HepG2 (cell line): ENCODE data around the gene FRMPD2. TPM values are rescaled to one million over a fixed set of nuclear protein-coding genes. Genes with fewer than 3 reads are reported as not detected.

ENCODE experiments used
- BCLAF1 ChIP-seq: fragments of 450-650 bp; IDR thresholded peaks from 2 replicates; pipeline ENCODE4 v1.6.1; 2017; ENCODE audit warnings: mild to moderate bottlenecking
- HNF4G ChIP-seq, 2 experiments: sonication (generic) in 1 of 2; formaldehyde crosslinking in 1 of 2; IDR thresholded peaks; 2 replicates each; pipeline versions ENCODE4 v1.4.0 to v1.6.1; 2011 to 2020; ENCODE audit warnings: borderline replicate concordance in 2 of 2, low read depth in 2 of 2, mild to moderate bottlenecking in 2 of 2, low read length in 1 of 2, missing genetic modification reagents in 1 of 2, moderate library complexity in 1 of 2
- NR2F6 ChIP-seq, 2 experiments: IDR thresholded peaks; 2 replicates each; pipeline ENCODE4 v1.6.1; 2016; ENCODE audit warnings: antibody characterized with exemption in 1 of 2, mild to moderate bottlenecking in 1 of 2
- POLR2AphosphoS5 ChIP-seq: IDR thresholded peaks from 2 replicates; pipeline ENCODE4 v1.6.1; 2012; ENCODE audit warnings: low read depth, low read length
- TBX3 ChIP-seq: fragments of 450-650 bp; IDR thresholded peaks from 2 replicates; pipeline ENCODE4 v1.6.1; 2017; ENCODE audit warnings: antibody characterized with exemption, mild to moderate bottlenecking, inconsistent platforms, borderline replicate concordance
- ZBTB14 ChIP-seq: sonication (generic); formaldehyde crosslinking; IDR thresholded peaks from 2 replicates; pipeline ENCODE4 v1.4.0; 2020; ENCODE audit warnings: missing genetic modification reagents
- ZBTB3 ChIP-seq: sonication (generic); formaldehyde crosslinking; IDR thresholded peaks from 2 replicates; pipeline ENCODE4 v1.4.0; 2020; ENCODE audit warnings: low read depth, mild to moderate bottlenecking, moderate library complexity, missing genetic modification reagents, borderline replicate concordance
- ZBTB49 ChIP-seq: sonication (generic); formaldehyde crosslinking; IDR thresholded peaks from 2 replicates; pipeline ENCODE4 v1.4.0; 2020; ENCODE audit warnings: missing genetic modification reagents, borderline replicate concordance
- ZFP90 ChIP-seq: sonication (generic); formaldehyde crosslinking; IDR thresholded peaks from 2 replicates; pipeline ENCODE4 v1.8.0; 2022; ENCODE audit warnings: missing genetic modification reagents, mild to moderate bottlenecking, inconsistent platforms, borderline replicate concordance
- ZNF414 ChIP-seq: sonication (generic); formaldehyde crosslinking; IDR thresholded peaks from 2 replicates; pipeline ENCODE4 v1.5.0; 2020; ENCODE audit warnings: missing genetic modification reagents
- ZNF687 ChIP-seq: sonication (generic); formaldehyde crosslinking; IDR thresholded peaks from 2 replicates; pipeline ENCODE4 v1.5.1; 2020; ENCODE audit warnings: mild to moderate bottlenecking, missing genetic modification reagents, moderate library complexity
- ZNF704 ChIP-seq: sonication (generic); formaldehyde crosslinking; IDR thresholded peaks from 2 replicates; pipeline ENCODE4 v1.8.1; 2023; ENCODE audit warnings: mild to moderate bottlenecking, inconsistent platforms, moderate library complexity, missing genetic modification reagents, borderline replicate concordance
- ZNF775 ChIP-seq: sonication (generic); formaldehyde crosslinking; IDR thresholded peaks from 2 replicates; pipeline ENCODE4 v1.4.0; 2020; ENCODE audit warnings: missing genetic modification reagents, mild to moderate bottlenecking, moderate library complexity, borderline replicate concordance
- ZSCAN12 ChIP-seq: sonication (generic); formaldehyde crosslinking; IDR thresholded peaks from 2 replicates; pipeline ENCODE4 v1.9.0; 2021; ENCODE audit warnings: mild to moderate bottlenecking, missing genetic modification reagents
- polyA plus RNA-seq, 8 experiments: library from polyadenylated mRNA; depleted of rRNA in 3 of 8; stranded (reverse) in 7 of 8; unstranded in 1 of 8; fragments of >200 nt; fragmentation: Illumina TruSeq in 4 of 8; extraction: Trizol in 4 of 8; gene quantifications; 2 replicates each; pipeline versions ENCODE4 v1.2.1 to v1.2.3, GENCODE V29; 2011 to 2016; ENCODE audit warnings: low read depth in 4 of 8, missing spikeins in 1 of 8, mixed read lengths in 1 of 8; ENCODE audit not compliant: insufficient read depth in 1 of 8
- total RNA-seq, 5 experiments: library from RNA; depleted of rRNA; stranded (reverse); fragments of >200 nt; fragmentation: Illumina TruSeq; extraction: Trizol; gene quantifications; 2 replicates each; pipeline ENCODE4 v1.2.3, GENCODE V29; 2016; ENCODE audit warnings: low read depth in 1 of 5

FRMPD2 gene
- total and polyA plus RNA-seq, 2 of the 13 experiments (the other 11 are each of a cell fraction or from before 2014, with no cell fraction given): 0.45 to 1.3 TPM

- TF ChIP-seq HNF4G (IDR thresholded peaks at IDR 0.05; ENCODE audit: borderline replicate concordance, low read depth, low read length): no peak
- no peak for TF ChIP-seq HNF4G (CRISPR knock-in tag; IDR thresholded peaks at IDR 0.05; ENCODE audit: borderline replicate concordance, low read depth)
- TF ChIP-seq ZNF704 (CRISPR knock-in tag): peak; percentile 93
- peak; percentile 71; the same call in 1 of the 2 replicates for TF ChIP-seq ZNF414 (CRISPR knock-in tag)
- no peak; the same call in 1 of the 2 replicates for TF ChIP-seq ZSCAN12 (CRISPR knock-in tag)
- TF ChIP-seq ZBTB14 (CRISPR knock-in tag): peak; percentile 4; the same call in 1 of the 2 replicates
- no peak for TF ChIP-seq NR2F6 (IDR thresholded peaks at IDR 0.05)
- peak; percentile 61; the same call in 1 of the 2 replicates for TF ChIP-seq NR2F6 (CRISPR knock-in tag; IDR thresholded peaks at IDR 0.05)
- peak; percentile 61; the same call in 1 of the 2 replicates for TF ChIP-seq ZBTB3 (CRISPR knock-in tag)
- no peak for TF ChIP-seq ZNF775 (CRISPR knock-in tag)
- no peak for TF ChIP-seq BCLAF1
- TF ChIP-seq ZFP90 (CRISPR knock-in tag): peak; percentile 65; the same call in 1 of the 2 replicates
- peak; percentile 98 for TF ChIP-seq ZNF687 (CRISPR knock-in tag)
- TF ChIP-seq ZBTB49 (CRISPR knock-in tag): no peak
- peak; percentile 69 for TF ChIP-seq POLR2AphosphoS5
- no peak for TF ChIP-seq TBX3
These were observed 31.9 kb upstream of the FRMPD2 start, which contains the start of gene MAPK8 (continued) for GRCh38 chr10:48306265-48306869.
